HCT116 (cell line): ENCODE results near the gene GATB. TPM values are rescaled to one million over a fixed set of nuclear protein-coding genes. Genes with fewer than 3 reads are reported as not detected.

Source experiments
- ATAC-seq: fragments of 200-7000 bp; cut with Tn5 transposase; 2 replicates; pipeline ENCODE4 v1.9.1; 2020; ENCODE audit warnings: mild to moderate bottlenecking, moderate library complexity
- BruUV-seq: library from RNA; stranded (reverse); fragments of 400-500 nt; replicated peaks from 2 replicates; lab custom pipeline; 2021; lab: Mats Ljungman, UMichigan
- CTCF ChIA-PET: fragments of 300-600 bp; sonication (Branson Sonifier 250); formaldehyde crosslinking; loops from one replicate; lab custom pipeline; 2021; ENCODE audit warnings: antibody characterized with exemption; lab: Charles Lee
- POLR2A ChIA-PET: fragments of 300-600, 350-600 bp; sonication (Branson Sonifier 250); formaldehyde crosslinking; loops from one replicate; lab custom pipeline; 2021; ENCODE audit warnings: antibody characterized with exemption; lab: Charles Lee
- RAD21 ChIA-PET, 2 experiments: fragments of 300-600 bp; sonication (Branson Sonifier 250); formaldehyde crosslinking; loops; one replicate each; lab custom pipeline; 2023; ENCODE audit warnings: low total read pairs in 2 of 2; ENCODE audit not compliant: uncharacterized antibody in 2 of 2, unreplicated experiment in 2 of 2, low non-redundant PET in 1 of 2; lab: Charles Lee
- DNase-seq: peaks from one replicate; pipeline ENCODE4 v3.0.0-alpha.2; 2010; ENCODE audit warnings: low read depth, low spot score
- H2AFZ ChIP-seq: fragments of 200-600 bp; shearing (Covaris generic), sonication (generic); 2 replicates; pipeline ENCODE4 v1.6.1; 2017; ENCODE audit warnings: low read depth, mixed run types, mixed read lengths, antibody characterized with exemption, low read length; ENCODE audit not compliant: poor library complexity, severe bottlenecking
- H3K27ac ChIP-seq: 2 replicates; pipeline ENCODE4 v1.5.1; 2012; ENCODE audit warnings: low read depth, low read length
- H3K27me3 ChIP-seq: fragments of 200-600 bp; sonication (generic); 2 replicates; pipeline ENCODE4 v1.6.1; 2016; ENCODE audit warnings: mixed run types, low read length, mixed read lengths; ENCODE audit not compliant: insufficient read depth
- H3K36me3 ChIP-seq, 2 experiments: fragments of 200-500 bp in 1 of 2; fragments of 200-600 bp in 1 of 2; sonication (Bioruptor generic) in 1 of 2; sonication (generic) in 1 of 2; 2 replicates each; pipeline versions ENCODE4 v1.5.1 to v1.6.1; 2014 to 2016; ENCODE audit warnings: low read length in 2 of 2, inconsistent platforms in 1 of 2, mixed read lengths in 1 of 2, mixed run types in 1 of 2; ENCODE audit not compliant: insufficient read depth in 2 of 2, control insufficient read depth in 1 of 2
- H3K4me1 ChIP-seq, 2 experiments: fragments of 200-600 bp in 1 of 2; sonication (generic) in 1 of 2; 2 replicates each; pipeline versions ENCODE4 v1.5.1 to v1.6.1; 2012 to 2017; ENCODE audit warnings: low read length in 2 of 2, inconsistent platforms in 1 of 2, mild to moderate bottlenecking in 1 of 2, mixed read lengths in 1 of 2, mixed run types in 1 of 2, moderate library complexity in 1 of 2; ENCODE audit not compliant: insufficient read depth in 2 of 2, control insufficient read depth in 1 of 2
- H3K4me2 ChIP-seq: fragments of 200-600 bp; sonication (generic); 2 replicates; pipeline ENCODE4 v1.6.1; 2017; ENCODE audit warnings: mixed run types, low read length, mixed read lengths
- H3K4me3 ChIP-seq, 2 experiments: fragments of 200-600 bp in 1 of 2; sonication (generic) in 1 of 2; replicated peaks in 1 of 2; 2 replicates each; pipeline ENCODE4 v1.5.1; 2011 to 2016; ENCODE audit warnings: low read length in 2 of 2, control low read depth in 1 of 2, low read depth in 1 of 2, mild to moderate bottlenecking in 1 of 2, mixed read lengths in 1 of 2, mixed run types in 1 of 2
- H3K79me2 ChIP-seq: fragments of 200-600 bp; sonication (generic); 2 replicates; pipeline ENCODE4 v1.6.1; 2017; ENCODE audit warnings: mild to moderate bottlenecking, mixed run types, low read length, moderate library complexity, mixed read lengths; ENCODE audit not compliant: insufficient read depth
- H3K9ac ChIP-seq: fragments of 200-600 bp; sonication (generic); 2 replicates; pipeline ENCODE4 v1.6.1; 2016; ENCODE audit warnings: low read length, mixed read lengths
- H3K9me2 ChIP-seq: fragments of 200-600 bp; sonication (generic), shearing (Covaris generic); 2 replicates; pipeline ENCODE4 v1.6.1; 2017; ENCODE audit warnings: mixed run types, mild to moderate bottlenecking, moderate library complexity; ENCODE audit not compliant: insufficient read depth
- H3K9me3 ChIP-seq, 2 experiments: fragments of 200-500 bp in 1 of 2; fragments of 200-600 bp in 1 of 2; sonication (Bioruptor generic) in 1 of 2; sonication (generic) in 1 of 2; 2 replicates each; pipeline ENCODE4 v1.6.1; 2014 to 2017; ENCODE audit warnings: low read length in 2 of 2, mixed read lengths in 2 of 2, inconsistent platforms in 1 of 2, low read depth in 1 of 2, mild to moderate bottlenecking in 1 of 2, mixed run types in 1 of 2, moderate library complexity in 1 of 2; ENCODE audit not compliant: control insufficient read depth in 1 of 2, insufficient read depth in 1 of 2
- H4K20me1 ChIP-seq: fragments of 200-600 bp; sonication (generic), shearing (Covaris generic); 2 replicates; pipeline ENCODE4 v1.6.1; 2017; ENCODE audit warnings: mixed run types, mild to moderate bottlenecking, moderate library complexity; ENCODE audit not compliant: insufficient read depth
- CBX3 ChIP-seq: IDR thresholded peaks from 2 replicates; pipeline ENCODE4 v1.6.1; 2012; ENCODE audit warnings: low read depth
- ELF1 ChIP-seq: IDR thresholded peaks from 2 replicates; pipeline ENCODE4 v1.6.1; 2012; ENCODE audit warnings: low read depth, borderline replicate concordance
- POLR2A ChIP-seq: IDR thresholded peaks from 2 replicates; pipeline ENCODE4 v1.7.0; 2011; ENCODE audit warnings: borderline replicate concordance; ENCODE audit not compliant: insufficient read depth, insufficient read length; ENCODE audit errors: extremely low read depth
- RAD21 ChIP-seq: IDR thresholded peaks from 2 replicates; pipeline ENCODE4 v1.6.1; 2012; ENCODE audit warnings: low read depth, mild to moderate bottlenecking
- REST ChIP-seq: IDR thresholded peaks from 2 replicates; pipeline ENCODE4 v1.6.1; 2012; ENCODE audit warnings: low read depth
- SIN3A ChIP-seq: IDR thresholded peaks from 2 replicates; pipeline ENCODE4 v1.6.1; 2012; ENCODE audit warnings: low read depth
- SP1 ChIP-seq: IDR thresholded peaks from 2 replicates; pipeline ENCODE4 v1.6.1; 2012; ENCODE audit warnings: low read depth
- SRF ChIP-seq: IDR thresholded peaks from 2 replicates; pipeline ENCODE4 v1.6.1; 2012; ENCODE audit warnings: low read depth
- YY1 ChIP-seq: IDR thresholded peaks from 2 replicates; pipeline ENCODE4 v1.6.1; 2011; ENCODE audit warnings: low read length, low read depth, moderate library complexity, mild to moderate bottlenecking; ENCODE audit not compliant: insufficient replicate concordance; ENCODE audit errors: extremely low read depth
- ZBTB33 ChIP-seq: IDR thresholded peaks from 2 replicates; pipeline ENCODE4 v1.6.1; 2011; ENCODE audit warnings: mild to moderate bottlenecking, low read length, moderate library complexity; ENCODE audit not compliant: insufficient replicate concordance; ENCODE audit errors: extremely low read depth
- ZNF274 ChIP-seq: fragments of 200-500 bp; sonication (Bioruptor generic); IDR thresholded peaks from 2 replicates; pipeline ENCODE4 v1.6.1; 2014; ENCODE audit warnings: mild to moderate bottlenecking, low read depth, low read length, inconsistent platforms
- intact Hi-C: fragments of 100-400 bp; cut with micrococcal nuclease; formaldehyde crosslinking; loops from 2 replicates; pipeline ENCODE4 v1.10.0; 2022
- total RNA-seq: library from RNA; stranded (reverse); gene quantifications from one replicate; pipeline ENCODE4 v1.2.1, GENCODE V29; 2021; ENCODE audit not compliant: unreplicated experiment
- TF ChIP-seq, protein P1 (sequence below): IDR thresholded peaks from 2 replicates; pipeline ENCODE4 v1.6.1; 2012
- TF ChIP-seq, protein P2 (sequence below): IDR thresholded peaks from 2 replicates; pipeline ENCODE4 v1.6.1; 2012

GATB gene
- total RNA-seq, 1 experiment from 2014 or later, result 29.3 TPM

- TF ChIP-seq REST (no peak), SIN3A (no peak), SP1 (no peak), ZBTB33 (no peak), ELF1 (no peak), POLR2A (no peak), YY1 (no peak), SRF (no peak), ZNF274 (no peak), RAD21 (no peak), CBX3 (no peak)
- TF ChIP-seq, protein P1, sequence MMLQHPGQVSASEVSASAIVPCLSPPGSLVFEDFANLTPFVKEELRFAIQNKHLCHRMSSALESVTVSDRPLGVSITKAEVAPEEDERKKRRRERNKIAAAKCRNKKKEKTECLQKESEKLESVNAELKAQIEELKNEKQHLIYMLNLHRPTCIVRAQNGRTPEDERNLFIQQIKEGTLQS, result no peak
- TF ChIP-seq, protein P2, sequence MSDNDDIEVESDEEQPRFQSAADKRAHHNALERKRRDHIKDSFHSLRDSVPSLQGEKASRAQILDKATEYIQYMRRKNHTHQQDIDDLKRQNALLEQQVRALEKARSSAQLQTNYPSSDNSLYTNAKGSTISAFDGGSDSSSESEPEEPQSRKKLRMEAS, result no peak
- ChIA-PET RAD21 (no interaction called here), CTCF (no interaction called here), POLR2A (no interaction called here)
- intact Hi-C loops, result no loop called here
- Histone ChIP-seq H3K79me2 (no peaks in the 10 kb centered on the region), H3K9me3 (no peaks in the 10 kb centered on the region), H3K27ac (no peak overlapping the region), H3K4me3 (no peak overlapping the region), H3K9ac (no peak overlapping the region), H3K4me1 (no peaks in the 10 kb centered on the region), H3K36me3 (no peaks in the 10 kb centered on the region), H3K4me2 (no peak overlapping the region), H4K20me1 (no peaks in the 10 kb centered on the region), H3K27me3 (no peaks in the 10 kb centered on the region), H3K9me2 (no peaks in the 10 kb centered on the region), H2AFZ (no peak overlapping the region)
- no TSS peak for BruUV-seq
- ATAC-seq (no peak), DNase-seq (no peak)
Measured at GRCh38 chr4:151711646-151712045, 49.2 kb downstream of the GATB start.
